Measurements from ENCODE around the gene BTBD1. TPM values are rescaled to one million over a fixed set of nuclear protein-coding genes. Genes with fewer than 3 reads are reported as not detected.
A peak's percentile ranks its signal among the peaks of the same experiment; 100 is the strongest.

The BTBD1 gene
- total RNA-seq, 1 donor from 2014 or later = 51.4 TPM

GRCh38 chr15:83063551-83063950 lies 3.5 kb downstream of the BTBD1 start:
- no peak for TF ChIP-seq CTCF (IDR thresholded peaks at IDR 0.05)
- Mint-ChIP-seq H3K4me1 (ENCODE audit: low read depth) (peaks cover 6% of the 10 kb centered on the region), H3K27me3 (ENCODE audit: low read depth) (no peaks in the 10 kb centered on the region), H3K36me3 (ENCODE audit: low read depth) (no peaks in the 10 kb centered on the region), H3K9me3 (ENCODE audit: low read depth) (no peaks in the 10 kb centered on the region), H3K27ac (ENCODE audit: unreplicated experiment) (no peak overlapping the region), H3K4me3 (ENCODE audit: unreplicated experiment) (no peak overlapping the region)
- DNase-seq (ENCODE audit: low spot score) = no peak

GRCh38 chr15:83062768-83063180 lies 4.3 kb downstream of the BTBD1 start:
- no peak overlapping the region for H3K27ac Mint-ChIP-seq (ENCODE audit: unreplicated experiment)
- H3K9me3 Mint-ChIP-seq (ENCODE audit: low read depth) = no peaks in the 10 kb centered on the region
- H3K27me3 Mint-ChIP-seq (ENCODE audit: low read depth) = no peaks in the 10 kb centered on the region
- no peak overlapping the region for H3K4me3 Mint-ChIP-seq (ENCODE audit: unreplicated experiment)
- DNase-seq (ENCODE audit: low spot score) = no peak
- peaks cover 6% of the 10 kb centered on the region for H3K4me1 Mint-ChIP-seq (ENCODE audit: low read depth)
- no peaks in the 10 kb centered on the region for H3K36me3 Mint-ChIP-seq (ENCODE audit: low read depth)
- TF ChIP-seq CTCF (IDR thresholded peaks at IDR 0.05) = no peak

GRCh38 chr15:83061680-83062079 lies 5.4 kb downstream of the BTBD1 start:
- Mint-ChIP-seq H3K9me3 (ENCODE audit: low read depth) (no peaks in the 10 kb centered on the region), H3K36me3 (ENCODE audit: low read depth) (peaks cover under 1% of the 10 kb centered on the region), H3K27ac (ENCODE audit: unreplicated experiment) (no peak overlapping the region), H3K4me3 (ENCODE audit: unreplicated experiment) (no peak overlapping the region), H3K27me3 (ENCODE audit: low read depth) (no peaks in the 10 kb centered on the region), H3K4me1 (ENCODE audit: low read depth) (peaks cover 3% of the 10 kb centered on the region)
- TF ChIP-seq CTCF (IDR thresholded peaks at IDR 0.05) = no peak
- no peak for DNase-seq (ENCODE audit: low spot score)

GRCh38 chr15:83057696-83058376 lies 9.2 kb downstream of the BTBD1 start:
- Mint-ChIP-seq H3K27me3 (ENCODE audit: low read depth) (no peaks in the 10 kb centered on the region), H3K36me3 (ENCODE audit: low read depth) (peaks cover 9% of the 10 kb centered on the region), H3K4me3 (ENCODE audit: unreplicated experiment) (no peak overlapping the region), H3K4me1 (ENCODE audit: low read depth) (peaks cover 13% of the 10 kb centered on the region), H3K9me3 (ENCODE audit: low read depth) (no peaks in the 10 kb centered on the region), H3K27ac (ENCODE audit: unreplicated experiment) (peak overlapping the region; percentile 8)
- DNase-seq (ENCODE audit: low spot score) = no peak
- TF ChIP-seq CTCF (IDR thresholded peaks at IDR 0.05) = no peak

- H3K4me1 Mint-ChIP-seq (ENCODE audit: low read depth) = peaks cover 18% of the 10 kb centered on the region
- no peaks in the 10 kb centered on the region for H3K27me3 Mint-ChIP-seq (ENCODE audit: low read depth)
- H3K9me3 Mint-ChIP-seq (ENCODE audit: low read depth) = no peaks in the 10 kb centered on the region
- DNase-seq (ENCODE audit: low spot score) = no peak
- H3K4me3 Mint-ChIP-seq (ENCODE audit: unreplicated experiment) = no peak overlapping the region
- no peak overlapping the region for H3K27ac Mint-ChIP-seq (ENCODE audit: unreplicated experiment)
- TF ChIP-seq CTCF (IDR thresholded peaks at IDR 0.05) = no peak
- H3K36me3 Mint-ChIP-seq (ENCODE audit: low read depth) = peaks cover 9% of the 10 kb centered on the region
Observed at GRCh38 chr15:83057002-83057401, 10.1 kb downstream of the BTBD1 start.

Data from chondrocyte (in vitro differentiated cells).